ENCODE data around the gene GRK2.
"Not testable (repeated sequence)": the region's sequence is repeated elsewhere in the genome, so short reads cannot be mapped to it uniquely, and the experiment has no call there.

GRK2 gene

GRCh38 chr11:67316882-67317204, 50.6 kb downstream of the GRK2 start:
- DNase-seq = no peak

DNA sequence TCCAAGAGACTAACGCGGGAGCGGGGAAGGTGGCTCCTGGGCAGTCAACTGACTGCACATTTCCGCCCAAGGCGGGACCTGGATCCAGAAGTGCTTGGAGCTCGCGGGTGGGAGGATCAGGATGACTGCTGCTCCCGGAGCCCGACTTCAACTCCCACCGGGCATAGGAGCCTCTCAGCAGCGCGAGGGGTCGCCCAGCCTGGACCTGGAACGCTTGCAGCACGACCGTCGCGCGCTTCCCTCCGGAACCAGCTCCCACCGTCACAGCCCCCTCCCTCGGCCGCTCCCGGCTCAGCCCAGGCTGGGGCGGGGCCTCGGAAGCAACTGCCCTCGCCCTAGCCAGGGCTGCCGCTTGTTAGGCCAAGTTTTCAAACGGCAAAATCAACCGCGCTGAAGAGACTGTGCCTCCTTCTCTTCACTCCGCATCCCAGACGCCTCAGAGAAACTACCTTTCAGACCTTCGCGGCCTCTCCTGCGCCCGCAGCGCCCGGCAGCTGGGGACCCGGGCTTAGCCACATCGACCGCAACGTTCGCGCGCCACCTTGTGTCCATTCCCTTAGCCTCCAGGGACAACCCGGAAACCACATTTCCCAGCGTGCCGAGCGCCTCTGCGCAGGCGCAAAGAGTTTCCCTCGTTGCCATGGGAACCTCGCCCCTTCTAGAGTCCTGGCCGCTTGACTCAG, 51.1 kb downstream of the GRK2 start:
- peak; percentile 96 to 99 for DNase-seq

DNA sequence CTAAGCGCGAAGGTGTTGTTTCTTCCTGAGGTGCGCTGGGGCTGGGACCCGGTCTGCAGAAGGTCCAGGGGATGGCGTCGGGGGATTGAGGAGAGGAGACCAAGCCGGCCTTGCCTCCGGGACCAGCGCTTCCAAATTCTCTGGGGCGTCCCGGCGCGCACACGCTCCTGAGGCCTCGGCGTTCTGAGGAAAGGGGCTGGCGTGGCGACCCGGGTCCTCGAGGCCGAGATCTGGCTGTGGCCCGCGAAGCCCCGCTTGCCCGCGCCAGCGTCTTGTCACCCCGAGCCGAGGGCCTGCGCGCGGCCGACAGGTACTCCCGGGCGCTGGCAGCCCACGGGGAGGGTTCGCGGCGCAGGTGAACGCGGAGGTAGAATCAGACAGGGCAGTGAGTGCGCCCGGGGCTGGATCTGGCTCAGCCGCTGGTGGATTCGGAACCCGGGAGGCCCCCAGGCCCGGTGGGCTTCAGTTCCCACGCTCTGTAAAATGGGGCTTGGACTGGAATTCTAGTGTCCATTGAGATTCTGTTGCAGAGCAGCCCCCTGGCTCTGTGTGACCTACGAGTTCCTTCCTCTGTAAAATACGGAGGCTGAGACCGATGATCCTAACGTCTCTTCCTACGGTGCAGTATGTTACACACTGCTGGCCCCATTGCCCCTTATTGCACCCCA, 51.7 kb downstream of the GRK2 start:
- no peak for DNase-seq

- DNase-seq = not testable (repeated sequence)
These were observed 52.6 kb downstream of the GRK2 start for GRCh38 chr11:67318876-67319275.

DNA sequence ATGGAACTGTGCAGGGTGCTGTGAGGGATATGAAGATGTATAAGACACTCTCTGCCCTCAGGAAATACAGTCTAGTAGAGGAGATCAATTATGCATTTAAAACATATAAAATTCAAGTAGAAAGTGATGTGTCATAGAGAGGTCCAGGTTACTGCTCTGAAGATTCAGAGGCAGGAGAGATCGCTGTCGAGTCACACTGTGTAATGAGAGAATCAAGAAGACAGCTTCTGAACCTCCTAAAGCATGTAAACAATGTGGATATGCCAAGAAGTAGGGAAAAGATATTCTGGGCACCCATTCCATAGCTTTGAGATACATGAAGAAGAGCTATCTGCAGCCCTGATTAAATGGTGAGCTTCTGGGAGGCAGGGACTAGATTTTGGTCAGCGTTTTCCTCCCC, 53.7 kb downstream of the GRK2 start:
- DNase-seq = no peak

DNA sequence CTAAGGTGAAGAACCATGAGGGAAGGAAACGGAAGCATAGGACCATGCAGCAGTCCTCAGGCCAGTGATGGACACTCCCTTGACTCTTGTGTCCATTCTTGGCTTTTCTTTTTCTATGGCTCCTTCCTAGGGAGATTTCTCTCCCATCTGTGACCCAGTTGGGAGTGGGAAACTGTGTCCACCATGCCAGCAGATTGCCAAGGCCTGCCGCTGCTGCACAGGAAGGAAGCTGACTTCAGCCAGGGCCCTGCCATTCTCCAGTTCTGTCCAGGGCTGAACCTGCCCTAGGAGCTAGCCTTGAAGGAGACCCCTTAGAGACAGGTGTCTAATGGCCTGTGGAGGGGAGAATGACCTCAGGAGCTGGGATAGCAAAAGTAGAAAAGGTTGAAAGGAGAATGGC, 54.4 kb downstream of the GRK2 start:
- no peak for DNase-seq

GRCh38 chr11:67321313-67321871, 55.1 kb downstream of the GRK2 start:
- no peak for DNase-seq

- no peak for DNase-seq
These were observed 55.8 kb downstream of the GRK2 start for GRCh38 chr11:67322049-67322448.

- no peak for DNase-seq
These were observed 57.3 kb downstream of the GRK2 start for GRCh38 chr11:67323526-67323925.

DNA sequence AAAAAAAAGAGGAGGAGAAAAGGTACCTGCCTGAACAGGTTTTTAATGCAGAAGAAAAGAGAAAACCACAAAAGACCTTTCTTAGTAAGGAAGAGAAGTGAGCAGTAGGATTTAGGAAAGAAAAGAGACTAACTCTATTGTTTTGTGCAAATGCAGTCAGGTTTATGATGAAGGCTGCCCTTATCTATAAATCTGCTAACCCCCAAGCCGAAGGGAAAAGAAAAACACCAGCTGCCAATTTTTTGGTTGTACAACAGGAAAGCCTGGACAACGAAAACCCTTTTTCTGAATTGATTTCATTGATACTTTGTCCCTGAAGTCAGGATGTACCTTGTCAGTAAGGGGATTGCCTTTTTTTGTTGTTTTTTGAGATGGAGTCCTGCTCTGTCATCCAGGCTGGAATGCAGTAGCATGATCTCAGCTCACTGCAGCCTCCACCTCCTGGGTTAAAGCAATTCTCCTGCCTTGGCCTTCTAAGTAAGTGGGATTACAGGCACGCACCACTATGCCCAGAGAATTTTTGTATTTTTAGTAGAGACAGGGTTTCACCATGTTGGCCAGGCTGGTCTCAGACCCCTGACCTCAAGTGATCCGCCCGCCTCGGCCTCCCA, 65.9 kb downstream of the GRK2 start:
- DNase-seq = no peak
